Ovary (tissue), 9 donors: ENCODE measurements around the gene SLC9A7. TPM values are rescaled to one million over a fixed set of nuclear protein-coding genes. Genes with fewer than 3 reads are reported as not detected.

Experiments
- DNase-seq, 5 donors: peaks; one replicate each; pipeline ENCODE4 v3.0.0-alpha.2; 2019 to 2020
- H3K27ac ChIP-seq, 2 donors: fragments of 200-600 bp; one replicate each; pipeline versions ENCODE4 v1.5.1 to v1.8.0; 2019 to 2022
- H3K27me3 ChIP-seq: fragments of 200-600 bp; one replicate; pipeline ENCODE4 v1.8.0; 2022
- H3K36me3 ChIP-seq: fragments of 200-600 bp; sonication (generic); one replicate; pipeline ENCODE4 v1.5.1; 2019
- H3K4me1 ChIP-seq: one replicate; pipeline ENCODE4 v1.8.1; 2013; ENCODE audit warnings: mild to moderate bottlenecking, moderate library complexity; ENCODE audit not compliant: insufficient read depth
- H3K4me3 ChIP-seq: fragments of 200-600 bp; sonication (generic); one replicate; pipeline ENCODE4 v1.5.1; 2017
- H3K9me3 ChIP-seq, 2 donors: fragments of 200-600 bp in 1 of 2; sonication (generic) in 1 of 2; one replicate each; pipeline versions ENCODE4 v1.5.1 to v1.8.1; 2013 to 2019; ENCODE audit warnings: mild to moderate bottlenecking in 1 of 2, moderate library complexity in 1 of 2
- CTCF ChIP-seq, 3 donors: fragments of 450-650 bp in 2 of 3; fragments of 200-600 bp in 1 of 3; IDR thresholded peaks; one replicate each; pipeline versions ENCODE4 v1.5.1 to v1.8.0; 2016 to 2022; ENCODE audit warnings: antibody characterized with exemption in 3 of 3, mild to moderate bottlenecking in 1 of 3
- EP300 ChIP-seq: sonication (generic); formaldehyde crosslinking; IDR thresholded peaks from one replicate; pipeline ENCODE4 v1.6.1; 2017; ENCODE audit warnings: antibody characterized with exemption
- POLR2A ChIP-seq: fragments of 450-650 bp; IDR thresholded peaks from one replicate; pipeline ENCODE4 v1.6.1; 2017; ENCODE audit warnings: antibody characterized with exemption, mild to moderate bottlenecking, moderate library complexity
- WGBS, 3 donors: extraction: QIAGEN DNeasy Blood & Tissue Kit in 1 of 3; methylation state at CpG; one replicate each; pipeline versions ENCODE4 v1.1.5 to v1.1.7; 2013 to 2017; 5-methylcytosine and 5-hydroxymethylcytosine counted together
- intact Hi-C, 4 donors: fragments of 100-400 bp; cut with DNase I; formaldehyde crosslinking; loops; one replicate each; pipeline versions ENCODE4 v1.11.0 to v1.15.1; 2022 to 2023
- polyA plus RNA-seq, 2 donors: library from polyadenylated mRNA; stranded (reverse); fragments of 200-250 nt in 1 of 2; fragments of 350-450 nt in 1 of 2; fragmentation: Illumina TruSeq in 1 of 2; extraction: RNeasy Lipid Tissue Mini Kit (QIAGEN cat#74804) in 1 of 2; gene quantifications; one replicate each; pipeline ENCODE4 v1.2.3, GENCODE V29; 2013 to 2014
- total RNA-seq, 7 donors: library from RNA; depleted of rRNA in 2 of 7; stranded (reverse); fragments of >200 nt in 2 of 7; fragmentation: NEBNext Ultra II Directional in 3 of 7; extraction: Animal tissue kit (Norgen Biotek cat#: 25700) in 3 of 7; gene quantifications; one replicate each; pipeline versions ENCODE4 v1.1.0 to v1.2.4, GENCODE V29; 2016 to 2023
- donor health status: DM: no; HTN: no; CAD: no; lungs with moderate emphysema.
- donor health status: DM: no; HTN: no; CAD: no.
- donor health status: Bipolar disorder and iron deficiency.
- donor health status: DM: yes; HTN: yes; CAD: no.
- donor health status: DM: no; HTN: no; CAD: no.
- donor health status: DM: yes; HTN: yes; CAD: no.

Gene SLC9A7
- total and polyA plus RNA-seq, 9 donors = 2.2 to 22.3 (median 9.1) TPM

GRCh38 chrX:46698691-46699090 lies 60.2 kb downstream of the SLC9A7 start:
- no peak overlapping the region for H3K27ac ChIP-seq
- no peak overlapping the region for H3K4me3 ChIP-seq
- no peaks in the 10 kb centered on the region for H3K9me3 ChIP-seq
- TF ChIP-seq EP300 = no peak
- TF ChIP-seq POLR2A = no peak
- no peak for TF ChIP-seq CTCF (IDR thresholded peaks at IDR 0.05)
- H3K36me3 ChIP-seq = no peaks in the 10 kb centered on the region
- WGBS, 3 donors = 73 to 82% (median 78%) methylated on average over 3 of the region's 3 CpGs
- intact Hi-C loops = no loop called here
- H3K4me1 ChIP-seq = no peaks in the 10 kb centered on the region
- no peak for DNase-seq
- H3K27me3 ChIP-seq = no peaks in the 10 kb centered on the region

GRCh38 chrX:46695491-46695890 lies 63.4 kb downstream of the SLC9A7 start:
- Histone ChIP-seq H3K27ac (no peak overlapping the region), H3K4me3 (no peak overlapping the region), H3K4me1 (no peaks in the 10 kb centered on the region), H3K9me3 (no peaks in the 10 kb centered on the region), H3K36me3 (no peaks in the 10 kb centered on the region), H3K27me3 (no peaks in the 10 kb centered on the region)
- TF ChIP-seq CTCF (IDR thresholded peaks at IDR 0.05) (no peak), EP300 (no peak), POLR2A (no peak)
- WGBS, 3 donors = 55 to 67% (median 60%) methylated on average over 1 of the region's 1 CpG
- DNase-seq = no peak
- intact Hi-C loops = no loop called here

- no peak for DNase-seq
- Histone ChIP-seq H3K27me3 (no peaks in the 10 kb centered on the region), H3K4me3 (no peak overlapping the region), H3K36me3 (no peaks in the 10 kb centered on the region), H3K9me3 (no peaks in the 10 kb centered on the region), H3K4me1 (no peaks in the 10 kb centered on the region), H3K27ac (no peak overlapping the region)
- 63 to 77% (median 73%) methylated on average over 2 of the region's 2 CpGs for WGBS, 3 donors
- intact Hi-C loops = no loop called here
- TF ChIP-seq EP300 (no peak), POLR2A (no peak), CTCF (IDR thresholded peaks at IDR 0.05) (no peak)
Observed at GRCh38 chrX:46694549-46694948, 64.4 kb downstream of the SLC9A7 start.

- no peaks in the 10 kb centered on the region for H3K4me1 ChIP-seq
- no peak overlapping the region for H3K4me3 ChIP-seq
- H3K27ac ChIP-seq = no peak overlapping the region
- intact Hi-C loops = no loop called here
- TF ChIP-seq CTCF (IDR thresholded peaks at IDR 0.05) (no peak), EP300 (no peak), POLR2A (no peak)
- no peak for DNase-seq
- H3K9me3 ChIP-seq = no peaks in the 10 kb centered on the region
- H3K36me3 ChIP-seq = no peaks in the 10 kb centered on the region
- no peaks in the 10 kb centered on the region for H3K27me3 ChIP-seq
- WGBS, 3 donors = 61 to 66% (median 65%) methylated on average over 2 of the region's 2 CpGs
Observed at GRCh38 chrX:46693149-46693548, 65.8 kb downstream of the SLC9A7 start.

GRCh38 chrX:46690818-46691217 lies 68.1 kb downstream of the SLC9A7 start:
- H3K27me3 ChIP-seq = no peaks in the 10 kb centered on the region
- H3K27ac ChIP-seq = no peak overlapping the region
- H3K9me3 ChIP-seq = no peaks in the 10 kb centered on the region
- H3K36me3 ChIP-seq = no peaks in the 10 kb centered on the region
- H3K4me3 ChIP-seq = no peak overlapping the region
- no peak for DNase-seq
- intact Hi-C loops = no loop called here
- 84 to 85% (median 85%) methylated on average over 2 of the region's 2 CpGs for WGBS, 3 donors
- no peaks in the 10 kb centered on the region for H3K4me1 ChIP-seq
- no peak for TF ChIP-seq CTCF (IDR thresholded peaks at IDR 0.05)
- no peak for TF ChIP-seq POLR2A
- TF ChIP-seq EP300 = no peak
